Right kidney (tissue), 1 donor: ENCODE data around the gene CFLAR.
A peak's percentile ranks its signal among the peaks of the same experiment; 100 is the strongest.
"Not testable (repeated sequence)": the region's sequence is repeated elsewhere in the genome, so short reads cannot be mapped to it uniquely, and the experiment has no call there.

Experiments used
- DNase-seq: peaks from one replicate; pipeline ENCODE4 v3.0.0-alpha.2; 2016

Gene CFLAR

GRCh38 chr2:201118121-201118960, 2.4 kb downstream of the CFLAR start:
- DNase-seq = peak; percentile 82

- no peak for DNase-seq
Observed at GRCh38 chr2:201118961-201119854, 3.2 kb downstream of the CFLAR start.

- DNase-seq = no peak
Observed at GRCh38 chr2:201122276-201122675, 6.3 kb downstream of the CFLAR start.

- DNase-seq = no peak
Observed at GRCh38 chr2:201126308-201127151, 10.6 kb downstream of the CFLAR start.

- no peak for DNase-seq
Observed at GRCh38 chr2:201127152-201127511, 11.2 kb downstream of the CFLAR start.

- no peak for DNase-seq
Observed at GRCh38 chr2:201127570-201127969, 11.6 kb downstream of the CFLAR start.

GRCh38 chr2:201128033-201128432, 12.1 kb downstream of the CFLAR start:
- no peak for DNase-seq

GRCh38 chr2:201128933-201129505, 13.1 kb downstream of the CFLAR start:
- DNase-seq = no peak

- DNase-seq = no peak
Observed at GRCh38 chr2:201130524-201131186, 14.7 kb downstream of the CFLAR start.

GRCh38 chr2:201132518-201132917, 16.6 kb downstream of the CFLAR start:
- DNase-seq = no peak

- no peak for DNase-seq
Observed at GRCh38 chr2:201135386-201135785, 19.4 kb downstream of the CFLAR start.

- no peak for DNase-seq
Observed at GRCh38 chr2:201136889-201137321, 20.9 kb downstream of the CFLAR start.

- DNase-seq = no peak
Observed at GRCh38 chr2:201137505-201138400, 21.8 kb downstream of the CFLAR start.

- DNase-seq = no peak
Observed at GRCh38 chr2:201138401-201138970, 22.5 kb downstream of the CFLAR start.

GRCh38 chr2:201138986-201139781, 23.2 kb downstream of the CFLAR start:
- DNase-seq = not testable (repeated sequence)

GRCh38 chr2:201139836-201140604, 24.1 kb downstream of the CFLAR start:
- DNase-seq = peak; percentile 29

GRCh38 chr2:201144101-201145051, 28.4 kb downstream of the CFLAR start:
- no peak for DNase-seq
